Activated CD8-positive, alpha-beta T cell treated with anti-CD3 and anti-CD28 coated beads, Interleukin-2, amount 10 ng/mL, durations not matched to agents 7 days and 5 days (primary cell): ENCODE data around the gene NOD2. TPM values are rescaled to one million over a fixed set of nuclear protein-coding genes. Genes with fewer than 3 reads are reported as not detected.

Source experiments
- ATAC-seq: fragments of 150-1000 bp; cut with Tn5 transposase; one replicate; pipeline ENCODE4 v1.10.0; 2021; ENCODE audit warnings: moderate library complexity
- CTCF ChIA-PET: fragments of 350-600 bp; sonication (Branson Sonifier 250); formaldehyde crosslinking; loops from one replicate; lab custom pipeline; 2021; ENCODE audit warnings: antibody characterized with exemption; lab: Charles Lee
- POLR2A ChIA-PET: fragments of 350-600 bp; sonication (Branson Sonifier 250); formaldehyde crosslinking; loops from one replicate; lab custom pipeline; 2021; ENCODE audit warnings: antibody characterized with exemption; lab: Charles Lee
- DNase-seq: peaks from one replicate; pipeline ENCODE4 v3.0.0-alpha.2; 2020
- H3K27ac Mint-ChIP-seq: one replicate; pipeline ENCODE4 v1.8.0; 2021; ENCODE audit warnings: mild to moderate bottlenecking, mixed read lengths
- H3K27me3 Mint-ChIP-seq: one replicate; pipeline ENCODE4 v1.8.0; 2021; ENCODE audit warnings: low read depth, mixed read lengths
- H3K36me3 Mint-ChIP-seq: one replicate; pipeline ENCODE4 v1.8.0; 2021; ENCODE audit warnings: low read depth, mixed read lengths
- H3K4me1 Mint-ChIP-seq: one replicate; pipeline ENCODE4 v1.8.0; 2021; ENCODE audit warnings: low read depth, mixed read lengths
- H3K4me3 Mint-ChIP-seq: one replicate; pipeline ENCODE4 v1.8.0; 2021; ENCODE audit warnings: mild to moderate bottlenecking, mixed read lengths
- H3K9me3 Mint-ChIP-seq: one replicate; pipeline ENCODE4 v1.8.0; 2022; ENCODE audit warnings: mixed read lengths; ENCODE audit not compliant: insufficient read depth
- total RNA-seq, 2 experiments: library from RNA; stranded (reverse); gene quantifications; one replicate each; pipeline ENCODE4 v1.2.3, GENCODE V29; 2021

Gene NOD2
- total RNA-seq, 2 experiments from 2014 or later, result 1.6 to 1.7 TPM

DNA sequence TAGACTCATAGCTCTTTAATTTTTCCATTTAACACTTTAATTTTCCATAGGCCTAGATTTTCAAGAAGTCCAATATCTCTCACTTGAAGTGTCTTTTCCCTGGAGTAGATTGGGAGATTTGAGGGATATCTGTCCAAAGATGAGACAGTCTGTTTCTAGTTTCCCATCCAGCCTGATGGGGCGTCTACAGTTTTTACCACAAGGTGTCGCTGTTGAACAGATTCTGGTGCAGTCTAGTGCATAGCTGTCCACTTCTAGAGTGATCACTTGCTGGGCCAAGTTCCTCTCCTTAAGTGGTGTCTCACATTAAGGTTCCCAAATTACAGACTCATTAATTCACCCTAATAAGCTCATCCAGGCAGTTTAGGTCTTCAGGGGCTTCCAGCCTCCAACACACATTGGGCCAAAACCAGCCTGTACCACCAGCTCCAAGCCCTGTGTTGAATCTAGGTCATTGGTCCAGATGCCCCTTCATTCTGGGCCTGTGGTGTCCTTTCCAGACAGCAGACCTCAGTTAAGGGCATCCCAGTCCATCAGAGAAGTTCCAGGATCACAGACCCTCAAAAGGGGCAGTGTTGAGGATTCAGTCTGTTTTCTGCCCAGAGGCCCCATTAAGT, 21.7 kb upstream of the NOD2 start:
- H3K36me3 Mint-ChIP-seq, result peaks cover 83% of the 10 kb centered on the region
- DNase-seq (peak; percentile 74), ATAC-seq (peak; percentile 14)
- peaks cover 26% of the 10 kb centered on the region for H3K9me3 Mint-ChIP-seq
- H3K27me3 Mint-ChIP-seq, result no peaks in the 10 kb centered on the region
- ChIA-PET POLR2A (interaction anchor here (1.1 to 2.3 kb wide), 4 partner anchors 9 to 75 kb away, joined by 3 to 26 read pairs (median 12); partner anchors contain the start of genes CYLD and SNX20), CTCF (interaction anchor here (0.7 to 28.0 kb wide), 29 partner anchors 8 to 647 kb away, joined by 3 to 567 read pairs (median 4); partner anchors contain the start of genes CNEP1R1, CYLD and SNX20)
- H3K27ac Mint-ChIP-seq, result no peak overlapping the region
- H3K4me1 Mint-ChIP-seq, result peaks cover 40% of the 10 kb centered on the region
- no peak overlapping the region for H3K4me3 Mint-ChIP-seq

DNA sequence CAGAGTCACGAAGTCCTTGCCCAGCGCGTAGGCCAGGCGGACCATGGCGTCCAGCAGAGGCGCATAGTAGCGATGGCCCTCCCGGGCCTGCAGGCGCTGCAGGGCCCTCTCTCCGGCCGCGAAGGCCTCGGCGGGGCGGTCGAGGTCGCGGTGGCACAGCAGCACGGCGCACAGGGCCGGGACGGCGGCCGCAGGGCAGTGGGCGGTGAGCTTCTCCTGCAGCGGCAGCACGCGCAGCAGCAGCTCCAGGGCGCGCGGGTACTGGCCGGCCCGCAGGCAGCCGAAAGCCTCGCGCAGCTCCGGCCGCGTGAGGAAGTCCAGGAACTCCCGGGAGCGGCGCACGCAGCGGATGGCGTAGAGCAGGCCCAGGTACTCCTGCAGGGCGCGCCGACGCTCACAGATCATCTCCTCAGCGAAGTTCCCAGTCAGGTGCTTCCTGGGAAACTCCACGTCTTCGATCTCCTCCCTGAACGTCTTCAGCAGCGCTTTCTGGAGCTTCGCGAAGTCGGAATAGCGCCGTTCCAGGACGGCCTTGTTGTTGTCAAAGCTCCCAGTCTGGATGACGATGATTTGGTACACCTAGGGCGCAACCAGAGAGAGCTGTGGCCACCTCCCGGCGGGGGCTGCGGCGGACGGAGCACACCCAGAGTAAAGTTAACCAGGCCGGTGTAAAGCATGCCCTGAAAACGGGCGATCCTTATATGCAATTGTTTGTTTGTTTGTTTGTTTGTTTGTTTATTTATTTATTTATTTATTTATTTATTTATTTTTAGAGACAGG, 19.7 kb upstream of the NOD2 start:
- ChIA-PET CTCF (interaction anchor here (0.8 to 28.0 kb wide), 5 partner anchors 8 to 133 kb away, joined by 3 to 567 read pairs (median 28); partner anchors contain the start of gene CYLD), POLR2A (interaction anchor here (1.1 kb wide), 1 partner anchor 344 kb away, joined by 3 read pairs; no protein-coding TSS in a partner anchor)
- Mint-ChIP-seq H3K27ac (no peak overlapping the region), H3K27me3 (no peaks in the 10 kb centered on the region), H3K4me1 (peaks cover 34% of the 10 kb centered on the region), H3K9me3 (peaks cover 26% of the 10 kb centered on the region), H3K4me3 (no peak overlapping the region), H3K36me3 (peaks cover 91% of the 10 kb centered on the region)
- DNase-seq (no peak), ATAC-seq (no peak)

DNA sequence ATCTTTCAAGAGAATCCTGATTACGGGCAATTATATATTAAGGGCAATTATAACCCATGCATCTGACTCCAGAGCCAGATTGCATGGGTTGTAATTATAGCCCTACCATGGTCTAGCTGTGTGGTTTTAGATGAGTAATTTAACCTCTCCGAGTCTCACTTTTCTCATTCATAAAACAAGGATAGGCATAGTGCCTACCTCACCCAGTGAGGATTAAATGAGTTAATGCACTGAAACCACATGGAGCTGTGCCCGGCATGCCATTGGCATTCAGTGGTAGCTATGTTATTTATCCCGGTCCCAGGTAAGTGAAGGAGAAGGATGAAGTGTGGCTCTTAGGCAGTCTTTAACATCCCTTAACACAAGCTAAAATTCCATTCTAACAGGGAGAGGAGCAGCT, 18.6 kb upstream of the NOD2 start:
- no peak overlapping the region for H3K27ac Mint-ChIP-seq
- ChIA-PET CTCF (interaction anchor here (1.1 to 28.0 kb wide), 6 partner anchors 9 to 649 kb away, joined by 3 to 567 read pairs (median 16); partner anchors contain the start of genes CNEP1R1 and CYLD), POLR2A (interaction anchor here (1.1 to 1.8 kb wide), 3 partner anchors 9 to 72 kb away, joined by 3 to 6 read pairs (median 4); no protein-coding TSS in a partner anchor)
- no peak overlapping the region for H3K4me3 Mint-ChIP-seq
- H3K9me3 Mint-ChIP-seq, result peaks cover 26% of the 10 kb centered on the region
- peaks cover 94% of the 10 kb centered on the region for H3K36me3 Mint-ChIP-seq
- H3K4me1 Mint-ChIP-seq, result peaks cover 40% of the 10 kb centered on the region
- no peak for DNase-seq
- H3K27me3 Mint-ChIP-seq, result no peaks in the 10 kb centered on the region
- ATAC-seq, result no peak

DNA sequence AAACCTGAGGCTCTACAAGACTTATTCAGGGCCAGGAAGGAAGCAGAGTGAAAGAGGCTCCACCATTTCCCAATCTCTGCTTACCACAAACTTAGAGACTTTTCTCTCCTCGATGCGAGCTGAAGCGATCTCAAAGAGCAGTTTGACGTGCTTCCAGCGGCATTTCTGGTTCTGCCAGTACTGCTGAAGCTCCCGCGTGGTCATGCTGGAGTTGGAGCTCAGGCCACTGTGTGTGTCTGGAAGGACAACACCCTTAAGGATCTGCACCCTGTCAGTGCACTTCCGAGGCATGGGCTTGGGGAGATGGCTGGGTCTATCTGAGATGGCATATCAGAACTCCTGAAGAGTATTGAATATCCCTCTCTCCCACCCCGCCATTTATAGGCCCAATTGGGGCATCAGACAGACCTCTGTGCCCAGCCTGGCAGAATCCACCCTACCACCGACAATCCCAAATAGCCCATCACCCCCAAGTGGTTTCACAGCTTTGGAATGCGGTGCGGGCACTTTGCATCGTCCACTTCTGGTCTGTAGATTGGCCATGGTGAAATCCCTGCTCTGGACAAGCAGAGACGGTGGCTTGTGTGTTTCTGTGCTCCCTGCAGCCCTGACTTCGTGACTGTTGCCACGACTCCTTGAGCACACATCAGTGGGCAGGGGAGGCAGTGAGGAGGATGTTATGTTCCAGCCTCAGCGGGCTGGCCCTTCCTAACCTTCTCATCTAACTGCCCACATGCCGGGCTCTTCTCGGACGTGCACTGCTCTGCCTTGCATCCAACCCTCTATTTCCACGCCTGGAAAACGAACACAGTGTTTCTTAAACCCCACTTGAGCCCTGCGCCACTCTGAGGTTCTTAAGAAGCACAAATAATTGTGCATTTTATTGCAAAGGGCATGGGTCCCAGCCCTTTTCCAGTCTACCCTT, 17.5 kb upstream of the NOD2 start:
- DNase-seq (no peak), ATAC-seq (no peak)
- Mint-ChIP-seq H3K36me3 (peaks cover 90% of the 10 kb centered on the region), H3K9me3 (peaks cover 26% of the 10 kb centered on the region), H3K27me3 (no peaks in the 10 kb centered on the region), H3K27ac (peak overlapping the region; percentile 47), H3K4me3 (no peak overlapping the region), H3K4me1 (peaks cover 46% of the 10 kb centered on the region)
- ChIA-PET POLR2A (interaction anchor here (1.5 to 1.8 kb wide), 2 partner anchors 8 to 69 kb away, joined by 4 to 6 read pairs; no protein-coding TSS in a partner anchor), CTCF (interaction anchor here (1.1 to 28.0 kb wide), 6 partner anchors 8 to 650 kb away, joined by 3 to 567 read pairs (median 16); partner anchors contain the start of genes CNEP1R1 and CYLD)

DNA sequence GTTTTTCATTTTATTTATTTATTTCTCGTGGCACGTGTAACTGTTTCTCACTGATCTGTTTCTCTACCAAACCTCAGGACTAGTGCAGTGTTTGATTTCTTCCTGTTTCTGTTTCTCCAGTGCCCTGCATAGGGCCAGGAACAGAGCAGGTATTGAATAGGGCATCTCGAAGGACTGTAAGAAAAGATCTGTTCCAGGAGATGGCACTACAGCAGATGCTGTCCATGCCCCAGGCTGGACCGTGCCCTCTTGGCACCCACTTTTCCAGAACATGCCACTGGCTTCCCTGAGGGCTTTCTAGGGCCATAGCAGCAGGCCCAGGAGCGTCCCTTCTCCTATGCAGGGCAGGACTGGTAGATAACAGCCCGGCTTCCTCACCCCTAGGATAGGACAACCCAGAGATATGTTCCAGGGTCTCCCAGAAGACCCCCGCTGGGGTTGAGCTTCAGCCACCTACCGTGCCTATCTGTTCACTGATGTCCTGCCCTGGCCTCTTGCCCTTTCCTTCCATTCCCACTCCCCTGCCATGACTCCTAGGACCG, 16.7 kb upstream of the NOD2 start:
- ChIA-PET POLR2A (interaction anchor here (0.7 to 0.9 kb wide), 2 partner anchors 9 to 68 kb away, joined by 3 read pairs; no protein-coding TSS in a partner anchor), CTCF (interaction anchor here (1.0 to 28.0 kb wide), 7 partner anchors 10 to 130 kb away, joined by 3 to 567 read pairs (median 5); partner anchors contain the start of gene CYLD)
- DNase-seq (no peak), ATAC-seq (no peak)
- Mint-ChIP-seq H3K27me3 (no peaks in the 10 kb centered on the region), H3K27ac (peak overlapping the region; percentile 57), H3K36me3 (peaks cover 82% of the 10 kb centered on the region), H3K4me1 (peaks cover 45% of the 10 kb centered on the region), H3K4me3 (no peak overlapping the region), H3K9me3 (peaks cover 21% of the 10 kb centered on the region)

DNA sequence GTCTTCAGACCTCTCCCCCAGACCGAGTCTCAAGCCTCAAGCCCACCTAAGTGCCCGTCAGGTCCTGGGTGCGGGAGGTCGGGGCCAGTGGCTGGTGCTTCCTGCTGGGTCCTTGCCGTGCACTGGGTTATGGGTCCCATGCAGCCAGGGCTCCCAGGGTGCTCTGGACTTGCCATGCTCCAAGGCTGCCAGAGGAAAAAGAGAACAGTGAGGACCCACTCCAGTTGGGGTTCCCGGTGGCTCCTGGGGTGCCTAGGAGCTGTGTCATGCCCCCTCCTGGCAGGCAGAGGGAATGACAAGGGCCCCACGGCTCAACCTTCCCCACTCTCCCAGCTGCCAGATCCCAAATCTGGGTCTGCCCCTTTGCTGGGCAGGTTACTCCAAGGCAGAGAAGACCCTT, 16.1 kb upstream of the NOD2 start:
- no peak overlapping the region for H3K27ac Mint-ChIP-seq
- H3K9me3 Mint-ChIP-seq, result peaks cover 16% of the 10 kb centered on the region
- ATAC-seq (no peak), DNase-seq (no peak)
- ChIA-PET CTCF (interaction anchor here (1.0 to 28.0 kb wide), 8 partner anchors 9 to 129 kb away, joined by 3 to 567 read pairs (median 4); partner anchors contain the start of gene CYLD), POLR2A (interaction anchor here (0.7 to 2.0 kb wide), 3 partner anchors 8 to 67 kb away, joined by 3 to 19 read pairs (median 3); no protein-coding TSS in a partner anchor)
- H3K27me3 Mint-ChIP-seq, result no peaks in the 10 kb centered on the region
- H3K36me3 Mint-ChIP-seq, result peaks cover 76% of the 10 kb centered on the region
- peaks cover 48% of the 10 kb centered on the region for H3K4me1 Mint-ChIP-seq
- H3K4me3 Mint-ChIP-seq, result no peak overlapping the region

DNA sequence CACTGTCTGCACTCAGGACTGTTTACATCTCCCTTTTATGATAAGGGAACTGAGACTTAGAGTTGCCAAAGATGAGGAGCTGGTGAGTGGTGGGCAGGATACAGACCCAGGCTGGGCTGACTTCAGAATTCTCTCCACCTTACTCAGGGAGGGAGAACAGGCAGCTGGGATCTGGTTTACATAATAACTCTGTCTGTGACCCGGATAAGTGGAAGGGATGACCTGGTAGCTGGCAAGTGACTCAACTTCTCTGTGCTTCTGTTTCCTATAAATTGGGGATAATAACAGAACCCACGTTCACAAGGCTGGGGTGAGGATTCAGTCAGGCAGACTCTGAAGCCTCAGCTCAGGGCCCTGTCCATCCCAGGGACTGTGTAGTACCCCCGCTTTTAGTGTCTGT, 14.9 kb upstream of the NOD2 start:
- POLR2A ChIA-PET, result interaction anchor here (0.8 to 2.0 kb wide), 4 partner anchors 11 to 68 kb away, joined by 3 to 19 read pairs (median 4); partner anchors contain the start of gene CYLD
- peaks cover 59% of the 10 kb centered on the region for H3K4me1 Mint-ChIP-seq
- H3K36me3 Mint-ChIP-seq, result peaks cover 65% of the 10 kb centered on the region
- H3K9me3 Mint-ChIP-seq, result peaks cover 8% of the 10 kb centered on the region
- ATAC-seq (no peak), DNase-seq (no peak)
- H3K4me3 Mint-ChIP-seq, result peak overlapping the region; percentile 29
- H3K27me3 Mint-ChIP-seq, result no peaks in the 10 kb centered on the region
- CTCF ChIA-PET, result interaction anchor here (1.1 to 28.0 kb wide), 8 partner anchors 8 to 128 kb away, joined by 3 to 567 read pairs (median 4); partner anchors contain the start of gene CYLD
- H3K27ac Mint-ChIP-seq, result peak overlapping the region; percentile 89

DNA sequence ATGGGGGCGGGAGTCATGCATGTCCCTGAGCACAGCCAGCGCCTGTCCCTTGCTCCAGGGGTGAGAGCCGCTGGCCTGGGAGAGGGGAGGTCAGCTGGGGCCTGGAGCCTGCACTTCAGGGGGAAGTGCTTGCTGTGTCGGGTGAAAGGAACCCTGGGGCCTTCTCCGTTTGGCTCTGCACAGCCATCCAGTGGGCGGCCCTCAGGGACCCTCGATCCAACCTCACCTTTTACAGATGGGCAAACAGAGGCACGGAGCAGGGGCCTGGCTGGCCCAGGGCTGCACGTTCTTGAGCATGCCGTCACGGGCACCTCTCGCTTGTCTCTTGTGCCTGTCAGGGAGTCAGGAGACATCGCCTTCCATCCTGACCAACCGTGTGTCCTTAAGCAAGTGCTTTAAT, 14.1 kb upstream of the NOD2 start:
- Mint-ChIP-seq H3K4me3 (peak overlapping the region; percentile 82), H3K9me3 (peaks cover 5% of the 10 kb centered on the region), H3K4me1 (peaks cover 67% of the 10 kb centered on the region), H3K27ac (peak overlapping the region; percentile 89), H3K27me3 (no peaks in the 10 kb centered on the region), H3K36me3 (peaks cover 61% of the 10 kb centered on the region)
- ChIA-PET CTCF (interaction anchor here (1.1 to 28.0 kb wide), 6 partner anchors 8 to 127 kb away, joined by 3 to 567 read pairs (median 22); partner anchors contain the start of gene CYLD), POLR2A (interaction anchor here (1.0 to 6.2 kb wide), 6 partner anchors 8 to 411 kb away, joined by 3 to 61 read pairs (median 12); partner anchors contain the start of gene CYLD)
- no peak for ATAC-seq
- no peak for DNase-seq

DNA sequence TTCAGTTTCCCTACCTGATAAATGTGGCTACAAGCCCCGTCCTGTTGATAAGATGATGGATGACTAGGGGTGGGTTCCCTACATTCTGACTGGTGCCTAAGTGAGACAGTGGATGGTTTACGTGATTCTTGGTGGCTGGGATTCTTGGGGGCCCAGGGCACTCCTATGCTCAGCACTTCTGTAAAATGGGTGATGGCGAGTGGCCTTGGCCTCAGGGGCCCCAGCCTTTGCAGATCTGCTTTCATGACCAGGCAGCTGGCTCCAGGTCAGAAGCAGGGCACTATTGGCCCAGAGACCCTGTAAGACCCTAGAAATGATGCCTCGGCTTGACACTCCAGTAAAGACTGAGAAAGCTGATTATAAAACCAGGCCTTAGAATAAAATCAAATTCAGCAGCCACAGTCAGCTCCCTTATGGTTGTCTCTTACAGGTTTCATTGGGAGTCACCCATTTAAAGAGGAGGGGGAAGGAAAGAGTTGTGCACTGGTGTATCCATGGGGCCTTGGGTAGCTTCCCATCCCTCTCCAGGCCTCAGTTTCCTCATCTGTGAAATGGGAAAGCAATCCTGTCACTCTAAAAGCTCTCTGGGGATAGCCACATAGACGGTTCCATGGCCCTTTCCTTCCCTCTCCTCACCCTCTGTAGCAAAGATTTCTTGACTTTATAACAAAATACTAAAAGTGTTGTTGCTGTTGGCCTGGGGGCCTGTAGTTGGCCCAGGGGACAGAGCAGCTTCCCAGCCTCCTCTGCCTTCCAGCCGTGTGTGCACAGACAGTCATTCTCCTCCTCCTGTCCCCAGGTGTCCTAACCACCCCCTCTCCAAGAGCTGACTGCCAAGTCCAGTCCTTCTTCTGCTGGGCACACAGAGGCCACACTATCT, 13.5 kb upstream of the NOD2 start:
- H3K27me3 Mint-ChIP-seq, result no peaks in the 10 kb centered on the region
- peaks cover 56% of the 10 kb centered on the region for H3K36me3 Mint-ChIP-seq
- no peaks in the 10 kb centered on the region for H3K9me3 Mint-ChIP-seq
- H3K4me3 Mint-ChIP-seq, result peak overlapping the region; percentile 82
- peaks cover 73% of the 10 kb centered on the region for H3K4me1 Mint-ChIP-seq
- POLR2A ChIA-PET, result interaction anchor here (0.5 to 6.2 kb wide), 9 partner anchors 8 to 1224 kb away, joined by 3 to 61 read pairs (median 5); partner anchors contain the start of gene CYLD
- ATAC-seq (no peak), DNase-seq (no peak)
- H3K27ac Mint-ChIP-seq, result peak overlapping the region; percentile 89
- CTCF ChIA-PET, result interaction anchor here (1.2 to 28.0 kb wide), 6 partner anchors 8 to 325 kb away, joined by 3 to 567 read pairs (median 22); partner anchors contain the start of gene CYLD
